GM23338 (cell line): ENCODE measurements around the gene LRRN4. TPM values are rescaled to one million over a fixed set of nuclear protein-coding genes. Genes with fewer than 3 reads are reported as not detected.

Experiments used
- ATAC-seq: fragments of 200-7000 bp; cut with Tn5 transposase; 3 replicates; pipeline ENCODE4 v1.9.1; 2020
- DNase-seq: peaks from one replicate; pipeline ENCODE4 v3.0.0-alpha.2; 2015; ENCODE audit warnings: low spot score
- H2AFZ ChIP-seq: fragments of 200-600 bp; sonication (generic); 2 replicates; pipeline ENCODE4 v1.8.0; 2016; ENCODE audit warnings: antibody characterized with exemption, mild to moderate bottlenecking, moderate library complexity
- H3F3A ChIP-seq: fragments of 200-600 bp; sonication (generic); replicated peaks from 2 replicates; pipeline ENCODE4 v1.8.0; 2017; ENCODE audit warnings: antibody characterized with exemption, mixed run types, low read depth
- H3K27ac ChIP-seq: fragments of 200-600 bp; sonication (generic); 2 replicates; pipeline ENCODE4 v1.6.1; 2016; ENCODE audit warnings: low read depth
- H3K27me3 ChIP-seq: fragments of 200-600 bp; sonication (generic); 2 replicates; pipeline ENCODE4 v1.8.0; 2016; ENCODE audit warnings: mild to moderate bottlenecking, mixed run types, moderate library complexity; ENCODE audit not compliant: insufficient read depth
- H3K36me3 ChIP-seq: fragments of 200-600 bp; sonication (generic); 2 replicates; pipeline ENCODE4 v1.8.0; 2016; ENCODE audit warnings: mild to moderate bottlenecking; ENCODE audit not compliant: insufficient read depth
- H3K4me1 ChIP-seq: fragments of 200-600 bp; sonication (generic); 2 replicates; pipeline ENCODE4 v1.8.0; 2016; ENCODE audit warnings: mild to moderate bottlenecking, moderate library complexity; ENCODE audit not compliant: insufficient read depth
- H3K4me2 ChIP-seq: fragments of 200-600 bp; sonication (generic); 2 replicates; pipeline ENCODE4 v1.7.1; 2017; ENCODE audit warnings: mixed run types
- H3K4me3 ChIP-seq: fragments of 200-600 bp; sonication (generic); 2 replicates; pipeline ENCODE4 v1.6.1; 2016; ENCODE audit warnings: mixed run types
- H3K79me2 ChIP-seq: fragments of 200-600 bp; sonication (generic); replicated peaks from 2 replicates; pipeline ENCODE4 v1.8.0; 2017; ENCODE audit warnings: mild to moderate bottlenecking; ENCODE audit not compliant: insufficient read depth
- H3K9me2 ChIP-seq: fragments of 200-600 bp; sonication (generic); 2 replicates; pipeline ENCODE4 v1.8.0; 2017; ENCODE audit not compliant: insufficient read depth
- H4K20me1 ChIP-seq: fragments of 200-600 bp; sonication (generic); replicated peaks from 2 replicates; pipeline ENCODE4 v1.8.0; 2017; ENCODE audit warnings: mild to moderate bottlenecking; ENCODE audit not compliant: insufficient read depth
- H3K27ac Mint-ChIP-seq: 2 replicates; pipeline ENCODE4 v1.8.0; 2020; ENCODE audit warnings: inconsistent platforms, mild to moderate bottlenecking, moderate library complexity, mixed read lengths
- H3K27me3 Mint-ChIP-seq: 3 replicates; pipeline ENCODE4 v1.8.0; 2022; ENCODE audit warnings: low read depth, mild to moderate bottlenecking, moderate library complexity, mixed read lengths, inconsistent platforms; ENCODE audit not compliant: insufficient read depth, poor library complexity
- H3K36me3 Mint-ChIP-seq: 3 replicates; pipeline ENCODE4 v1.8.0; 2021; ENCODE audit warnings: low read depth, mild to moderate bottlenecking, inconsistent platforms, moderate library complexity, mixed read lengths
- H3K4me1 Mint-ChIP-seq: 3 replicates; pipeline ENCODE4 v1.8.0; 2020; ENCODE audit warnings: mild to moderate bottlenecking, inconsistent platforms, mixed read lengths
- H3K4me3 Mint-ChIP-seq: 3 replicates; pipeline ENCODE4 v1.8.0; 2021; ENCODE audit warnings: moderate library complexity, mild to moderate bottlenecking, inconsistent platforms, mixed read lengths
- H3K9me3 Mint-ChIP-seq: 3 replicates; pipeline ENCODE4 v1.8.0; 2020; ENCODE audit warnings: moderate library complexity, mild to moderate bottlenecking, inconsistent platforms, mixed read lengths
- CREB1 ChIP-seq: fragments of 250-450 bp; sonication (Bioruptor Pico); IDR thresholded peaks from 2 replicates; pipeline ENCODE4 v1.5.0; 2020; ENCODE audit warnings: low read depth, mild to moderate bottlenecking, moderate library complexity
- EZH2 ChIP-seq: fragments of 200-600 bp; sonication (generic); IDR thresholded peaks from one replicate; pipeline ENCODE4 v1.8.0; 2017; ENCODE audit warnings: antibody characterized with exemption, mild to moderate bottlenecking, low read depth; ENCODE audit not compliant: unreplicated experiment
- NANOG ChIP-seq: IDR thresholded peaks from 2 replicates; pipeline ENCODE4 v1.6.1; 2016; ENCODE audit warnings: antibody characterized with exemption, borderline replicate concordance
- POLR2AphosphoS5 ChIP-seq: IDR thresholded peaks from 2 replicates; pipeline ENCODE4 v1.6.1; 2016; ENCODE audit warnings: antibody characterized with exemption, low read depth
- ZNF114 ChIP-seq: fragments of 250-450 bp; sonication (Bioruptor Pico); IDR thresholded peaks from 2 replicates; pipeline ENCODE4 v1.5.0; 2020; ENCODE audit warnings: mild to moderate bottlenecking, moderate library complexity
- ZNF331 ChIP-seq: fragments of 250-450 bp; sonication (Bioruptor Pico); IDR thresholded peaks from 2 replicates; pipeline ENCODE4 v1.5.0; 2020; ENCODE audit warnings: low read depth, mild to moderate bottlenecking, moderate library complexity
- polyA plus RNA-seq: library from polyadenylated mRNA; unstranded; fragments of >200 nt; fragmentation: Nextera tagmentation; extraction: Ambion mirVana; gene quantifications from 2 replicates; pipeline ENCODE4 v1.2.1, GENCODE V29; 2016
- total RNA-seq: library from RNA; depleted of rRNA; stranded (reverse); fragments of >200 nt; shearing (Covaris generic); gene quantifications from 2 replicates; pipeline ENCODE4 v1.2.3, GENCODE V29; 2014
- TF ChIP-seq, protein P1 (sequence below): IDR thresholded peaks from one replicate; pipeline ENCODE4 v1.6.1; 2018; ENCODE audit warnings: antibody characterized with exemption; ENCODE audit not compliant: unreplicated experiment
- TF ChIP-seq, protein P2 (sequence below): fragments of 250-450 bp; sonication (Bioruptor Pico); IDR thresholded peaks from 2 replicates; pipeline ENCODE4 v1.5.0; 2020; ENCODE audit warnings: mild to moderate bottlenecking, moderate library complexity
- TF ChIP-seq, protein P3 (sequence below), 2 experiments: fragments of 200-600 bp in 1 of 2; sonication (generic) in 1 of 2; conservative IDR thresholded peaks; 2 replicates each; pipeline versions ENCODE4 v1.5.1 to v1.6.1; 2016 to 2017; ENCODE audit warnings: antibody characterized with exemption in 2 of 2, low read depth in 2 of 2, mild to moderate bottlenecking in 2 of 2, moderate library complexity in 1 of 2
- TF ChIP-seq, protein P4 (sequence below): IDR thresholded peaks from 2 replicates; pipeline ENCODE4 v1.6.1; 2016; ENCODE audit warnings: antibody characterized with exemption

LRRN4 gene
- total and polyA plus RNA-seq, 2 experiments from 2014 or later: 0.21 to 2.2 TPM

DNA sequence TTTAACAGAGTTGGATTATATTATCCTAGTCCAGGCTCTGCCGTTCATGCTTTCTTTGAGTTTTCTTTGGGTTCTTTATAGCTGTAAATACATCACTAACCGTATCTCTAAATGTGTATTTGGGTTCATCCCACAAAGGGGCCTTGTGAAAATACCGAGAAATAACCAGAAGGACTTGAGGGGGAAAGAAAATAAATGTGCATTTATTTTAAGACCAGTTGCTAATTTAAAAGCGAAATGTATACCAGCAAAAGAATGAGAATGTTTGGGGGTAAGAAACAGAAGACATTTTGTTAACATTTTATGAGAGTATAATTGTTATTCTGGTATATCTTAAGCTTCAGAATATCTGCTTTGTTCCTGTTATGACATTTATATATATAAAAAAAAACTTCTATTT is 38.9 kb downstream of the LRRN4 start:
- Histone ChIP-seq H2AFZ (no peak overlapping the region), H3K9me2 (no peaks in the 10 kb centered on the region), H3K36me3 (peaks cover 16% of the 10 kb centered on the region; the same call in 1 of the 2 replicates), H3F3A (no peaks in the 10 kb centered on the region), H3K79me2 (peaks cover 68% of the 10 kb centered on the region), H3K27ac (no peak overlapping the region), H3K4me3 (no peak overlapping the region), H3K4me2 (no peak overlapping the region), H4K20me1 (peaks cover 16% of the 10 kb centered on the region), H3K4me1 (no peaks in the 10 kb centered on the region), H3K27me3 (no peaks in the 10 kb centered on the region)
- Mint-ChIP-seq H3K4me1 (no peaks in the 10 kb centered on the region), H3K9me3 (no peaks in the 10 kb centered on the region), H3K36me3 (peaks cover 37% of the 10 kb centered on the region), H3K4me3 (no peak overlapping the region), H3K27ac (no peak overlapping the region), H3K27me3 (no peaks in the 10 kb centered on the region)
- DNase-seq: no peak
- no peak for ATAC-seq
- no peak for TF ChIP-seq ZNF114 (CRISPR knock-in tag)
- TF ChIP-seq, protein P1, sequence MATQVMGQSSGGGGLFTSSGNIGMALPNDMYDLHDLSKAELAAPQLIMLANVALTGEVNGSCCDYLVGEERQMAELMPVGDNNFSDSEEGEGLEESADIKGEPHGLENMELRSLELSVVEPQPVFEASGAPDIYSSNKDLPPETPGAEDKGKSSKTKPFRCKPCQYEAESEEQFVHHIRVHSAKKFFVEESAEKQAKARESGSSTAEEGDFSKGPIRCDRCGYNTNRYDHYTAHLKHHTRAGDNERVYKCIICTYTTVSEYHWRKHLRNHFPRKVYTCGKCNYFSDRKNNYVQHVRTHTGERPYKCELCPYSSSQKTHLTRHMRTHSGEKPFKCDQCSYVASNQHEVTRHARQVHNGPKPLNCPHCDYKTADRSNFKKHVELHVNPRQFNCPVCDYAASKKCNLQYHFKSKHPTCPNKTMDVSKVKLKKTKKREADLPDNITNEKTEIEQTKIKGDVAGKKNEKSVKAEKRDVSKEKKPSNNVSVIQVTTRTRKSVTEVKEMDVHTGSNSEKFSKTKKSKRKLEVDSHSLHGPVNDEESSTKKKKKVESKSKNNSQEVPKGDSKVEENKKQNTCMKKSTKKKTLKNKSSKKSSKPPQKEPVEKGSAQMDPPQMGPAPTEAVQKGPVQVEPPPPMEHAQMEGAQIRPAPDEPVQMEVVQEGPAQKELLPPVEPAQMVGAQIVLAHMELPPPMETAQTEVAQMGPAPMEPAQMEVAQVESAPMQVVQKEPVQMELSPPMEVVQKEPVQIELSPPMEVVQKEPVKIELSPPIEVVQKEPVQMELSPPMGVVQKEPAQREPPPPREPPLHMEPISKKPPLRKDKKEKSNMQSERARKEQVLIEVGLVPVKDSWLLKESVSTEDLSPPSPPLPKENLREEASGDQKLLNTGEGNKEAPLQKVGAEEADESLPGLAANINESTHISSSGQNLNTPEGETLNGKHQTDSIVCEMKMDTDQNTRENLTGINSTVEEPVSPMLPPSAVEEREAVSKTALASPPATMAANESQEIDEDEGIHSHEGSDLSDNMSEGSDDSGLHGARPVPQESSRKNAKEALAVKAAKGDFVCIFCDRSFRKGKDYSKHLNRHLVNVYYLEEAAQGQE: no peak
- no peak for TF ChIP-seq CREB1 (CRISPR knock-in tag)
- no peak for TF ChIP-seq EZH2

DNA sequence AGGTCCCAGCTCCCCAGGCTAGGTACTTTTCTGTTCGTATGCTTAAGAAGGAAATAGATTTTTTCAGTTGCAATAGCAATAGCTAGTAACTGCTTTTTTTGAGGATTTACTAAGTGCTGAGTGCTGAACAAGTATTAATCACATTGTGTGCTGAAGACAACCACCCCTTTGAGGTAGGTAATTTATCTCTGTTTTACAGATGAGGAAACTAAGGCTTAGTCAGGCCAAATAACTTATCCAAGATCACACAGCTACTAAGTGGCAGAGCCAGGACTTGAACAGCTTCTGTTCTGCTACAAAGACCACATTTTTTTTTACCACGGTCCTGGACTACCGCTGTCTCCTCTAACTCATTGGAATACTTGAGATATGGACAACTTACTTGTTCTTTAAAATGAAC is 39.8 kb downstream of the LRRN4 start:
- no peaks in the 10 kb centered on the region for H3K4me1 ChIP-seq
- H3K36me3 ChIP-seq: peaks cover 16% of the 10 kb centered on the region
- H4K20me1 ChIP-seq: peaks cover 16% of the 10 kb centered on the region
- Mint-ChIP-seq H3K4me3 (no peak overlapping the region), H3K27me3 (no peaks in the 10 kb centered on the region), H3K9me3 (no peaks in the 10 kb centered on the region), H3K36me3 (peaks cover 40% of the 10 kb centered on the region), H3K27ac (no peak overlapping the region), H3K4me1 (no peaks in the 10 kb centered on the region)
- no peak overlapping the region for H3K4me2 ChIP-seq
- no peaks in the 10 kb centered on the region for H3F3A ChIP-seq
- no peak overlapping the region for H2AFZ ChIP-seq
- ATAC-seq: no peak
- no peaks in the 10 kb centered on the region for H3K27me3 ChIP-seq
- no peak overlapping the region for H3K27ac ChIP-seq
- H3K79me2 ChIP-seq: peaks cover 68% of the 10 kb centered on the region
- H3K9me2 ChIP-seq: no peaks in the 10 kb centered on the region
- H3K4me3 ChIP-seq: no peak overlapping the region
- DNase-seq: no peak
- TF ChIP-seq ZNF114 (CRISPR knock-in tag) (no peak), POLR2AphosphoS5 (no peak), ZNF331 (CRISPR knock-in tag) (no peak), NANOG (no peak)
- TF ChIP-seq, protein P2, sequence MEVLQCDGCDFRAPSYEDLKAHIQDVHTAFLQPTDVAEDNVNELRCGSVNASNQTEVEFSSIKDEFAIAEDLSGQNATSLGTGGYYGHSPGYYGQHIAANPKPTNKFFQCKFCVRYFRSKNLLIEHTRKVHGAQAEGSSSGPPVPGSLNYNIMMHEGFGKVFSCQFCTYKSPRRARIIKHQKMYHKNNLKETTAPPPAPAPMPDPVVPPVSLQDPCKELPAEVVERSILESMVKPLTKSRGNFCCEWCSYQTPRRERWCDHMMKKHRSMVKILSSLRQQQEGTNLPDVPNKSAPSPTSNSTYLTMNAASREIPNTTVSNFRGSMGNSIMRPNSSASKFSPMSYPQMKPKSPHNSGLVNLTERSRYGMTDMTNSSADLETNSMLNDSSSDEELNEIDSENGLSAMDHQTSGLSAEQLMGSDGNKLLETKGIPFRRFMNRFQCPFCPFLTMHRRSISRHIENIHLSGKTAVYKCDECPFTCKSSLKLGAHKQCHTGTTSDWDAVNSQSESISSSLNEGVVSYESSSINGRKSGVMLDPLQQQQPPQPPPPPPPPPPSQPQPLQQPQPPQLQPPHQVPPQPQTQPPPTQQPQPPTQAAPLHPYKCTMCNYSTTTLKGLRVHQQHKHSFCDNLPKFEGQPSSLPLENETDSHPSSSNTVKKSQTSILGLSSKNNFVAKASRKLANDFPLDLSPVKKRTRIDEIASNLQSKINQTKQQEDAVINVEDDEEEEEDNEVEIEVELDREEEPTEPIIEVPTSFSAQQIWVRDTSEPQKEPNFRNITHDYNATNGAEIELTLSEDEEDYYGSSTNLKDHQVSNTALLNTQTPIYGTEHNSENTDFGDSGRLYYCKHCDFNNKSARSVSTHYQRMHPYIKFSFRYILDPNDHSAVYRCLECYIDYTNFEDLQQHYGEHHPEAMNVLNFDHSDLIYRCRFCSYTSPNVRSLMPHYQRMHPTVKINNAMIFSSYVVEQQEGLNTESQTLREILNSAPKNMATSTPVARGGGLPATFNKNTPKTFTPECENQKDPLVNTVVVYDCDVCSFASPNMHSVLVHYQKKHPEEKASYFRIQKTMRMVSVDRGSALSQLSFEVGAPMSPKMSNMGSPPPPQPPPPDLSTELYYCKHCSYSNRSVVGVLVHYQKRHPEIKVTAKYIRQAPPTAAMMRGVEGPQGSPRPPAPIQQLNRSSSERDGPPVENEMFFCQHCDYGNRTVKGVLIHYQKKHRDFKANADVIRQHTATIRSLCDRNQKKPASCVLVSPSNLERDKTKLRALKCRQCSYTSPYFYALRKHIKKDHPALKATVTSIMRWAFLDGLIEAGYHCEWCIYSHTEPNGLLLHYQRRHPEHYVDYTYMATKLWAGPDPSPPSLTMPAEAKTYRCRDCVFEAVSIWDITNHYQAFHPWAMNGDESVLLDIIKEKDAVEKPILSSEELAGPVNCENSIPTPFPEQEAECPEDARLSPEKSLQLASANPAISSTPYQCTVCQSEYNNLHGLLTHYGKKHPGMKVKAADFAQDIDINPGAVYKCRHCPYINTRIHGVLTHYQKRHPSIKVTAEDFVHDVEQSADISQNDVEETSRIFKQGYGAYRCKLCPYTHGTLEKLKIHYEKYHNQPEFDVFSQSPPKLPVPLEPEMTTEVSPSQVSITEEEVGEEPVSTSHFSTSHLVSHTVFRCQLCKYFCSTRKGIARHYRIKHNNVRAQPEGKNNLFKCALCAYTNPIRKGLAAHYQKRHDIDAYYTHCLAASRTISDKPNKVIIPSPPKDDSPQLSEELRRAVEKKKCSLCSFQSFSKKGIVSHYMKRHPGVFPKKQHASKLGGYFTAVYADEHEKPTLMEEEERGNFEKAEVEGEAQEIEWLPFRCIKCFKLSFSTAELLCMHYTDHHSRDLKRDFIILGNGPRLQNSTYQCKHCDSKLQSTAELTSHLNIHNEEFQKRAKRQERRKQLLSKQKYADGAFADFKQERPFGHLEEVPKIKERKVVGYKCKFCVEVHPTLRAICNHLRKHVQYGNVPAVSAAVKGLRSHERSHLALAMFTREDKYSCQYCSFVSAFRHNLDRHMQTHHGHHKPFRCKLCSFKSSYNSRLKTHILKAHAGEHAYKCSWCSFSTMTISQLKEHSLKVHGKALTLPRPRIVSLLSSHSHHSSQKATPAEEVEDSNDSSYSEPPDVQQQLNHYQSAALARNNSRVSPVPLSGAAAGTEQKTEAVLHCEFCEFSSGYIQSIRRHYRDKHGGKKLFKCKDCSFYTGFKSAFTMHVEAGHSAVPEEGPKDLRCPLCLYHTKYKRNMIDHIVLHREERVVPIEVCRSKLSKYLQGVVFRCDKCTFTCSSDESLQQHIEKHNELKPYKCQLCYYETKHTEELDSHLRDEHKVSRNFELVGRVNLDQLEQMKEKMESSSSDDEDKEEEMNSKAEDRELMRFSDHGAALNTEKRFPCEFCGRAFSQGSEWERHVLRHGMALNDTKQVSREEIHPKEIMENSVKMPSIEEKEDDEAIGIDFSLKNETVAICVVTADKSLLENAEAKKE: no peak
- TF ChIP-seq, protein P3, sequence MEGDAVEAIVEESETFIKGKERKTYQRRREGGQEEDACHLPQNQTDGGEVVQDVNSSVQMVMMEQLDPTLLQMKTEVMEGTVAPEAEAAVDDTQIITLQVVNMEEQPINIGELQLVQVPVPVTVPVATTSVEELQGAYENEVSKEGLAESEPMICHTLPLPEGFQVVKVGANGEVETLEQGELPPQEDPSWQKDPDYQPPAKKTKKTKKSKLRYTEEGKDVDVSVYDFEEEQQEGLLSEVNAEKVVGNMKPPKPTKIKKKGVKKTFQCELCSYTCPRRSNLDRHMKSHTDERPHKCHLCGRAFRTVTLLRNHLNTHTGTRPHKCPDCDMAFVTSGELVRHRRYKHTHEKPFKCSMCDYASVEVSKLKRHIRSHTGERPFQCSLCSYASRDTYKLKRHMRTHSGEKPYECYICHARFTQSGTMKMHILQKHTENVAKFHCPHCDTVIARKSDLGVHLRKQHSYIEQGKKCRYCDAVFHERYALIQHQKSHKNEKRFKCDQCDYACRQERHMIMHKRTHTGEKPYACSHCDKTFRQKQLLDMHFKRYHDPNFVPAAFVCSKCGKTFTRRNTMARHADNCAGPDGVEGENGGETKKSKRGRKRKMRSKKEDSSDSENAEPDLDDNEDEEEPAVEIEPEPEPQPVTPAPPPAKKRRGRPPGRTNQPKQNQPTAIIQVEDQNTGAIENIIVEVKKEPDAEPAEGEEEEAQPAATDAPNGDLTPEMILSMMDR (conservative IDR thresholded peaks at IDR 0.05; ENCODE audit: low read depth in 2 of 2): no peak
- TF ChIP-seq, protein P4, sequence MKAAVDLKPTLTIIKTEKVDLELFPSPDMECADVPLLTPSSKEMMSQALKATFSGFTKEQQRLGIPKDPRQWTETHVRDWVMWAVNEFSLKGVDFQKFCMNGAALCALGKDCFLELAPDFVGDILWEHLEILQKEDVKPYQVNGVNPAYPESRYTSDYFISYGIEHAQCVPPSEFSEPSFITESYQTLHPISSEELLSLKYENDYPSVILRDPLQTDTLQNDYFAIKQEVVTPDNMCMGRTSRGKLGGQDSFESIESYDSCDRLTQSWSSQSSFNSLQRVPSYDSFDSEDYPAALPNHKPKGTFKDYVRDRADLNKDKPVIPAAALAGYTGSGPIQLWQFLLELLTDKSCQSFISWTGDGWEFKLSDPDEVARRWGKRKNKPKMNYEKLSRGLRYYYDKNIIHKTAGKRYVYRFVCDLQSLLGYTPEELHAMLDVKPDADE: no peak
